NT2/D1 (cell line): ENCODE measurements around the gene IKZF2.

Experiments used
- DNase-seq: peaks from one replicate; pipeline ENCODE4 v3.0.0-alpha.2; 2011; ENCODE audit warnings: low read depth, low spot score
- H3K27me3 ChIP-seq: 2 replicates; pipeline ENCODE4 v1.6.0; 2011; ENCODE audit warnings: mild to moderate bottlenecking; ENCODE audit not compliant: insufficient read length, insufficient read depth
- H3K36me3 ChIP-seq: 2 replicates; pipeline ENCODE4 v1.6.1; 2011; ENCODE audit warnings: mild to moderate bottlenecking, low read length, mixed read lengths; ENCODE audit not compliant: insufficient read depth, insufficient read length
- H3K4me1 ChIP-seq: 2 replicates; pipeline ENCODE4 v1.5.1; 2011; ENCODE audit not compliant: insufficient read depth, insufficient read length
- H3K4me3 ChIP-seq: 2 replicates; pipeline ENCODE4 v1.5.1; 2011; ENCODE audit warnings: low read depth; ENCODE audit not compliant: insufficient read length
- H3K9ac ChIP-seq: 2 replicates; pipeline ENCODE4 v1.6.0; 2011; ENCODE audit warnings: low read depth; ENCODE audit not compliant: insufficient read length
- H3K9me3 ChIP-seq: 2 replicates; pipeline ENCODE4 v1.5.1; 2011; ENCODE audit warnings: mild to moderate bottlenecking, low read length; ENCODE audit not compliant: insufficient read depth
- SUZ12 ChIP-seq: IDR thresholded peaks from 2 replicates; pipeline ENCODE4 v1.6.1; 2011; ENCODE audit not compliant: insufficient read length, insufficient read depth; ENCODE audit errors: extremely low read depth
- YY1 ChIP-seq: IDR thresholded peaks from 2 replicates; pipeline ENCODE4 v1.6.1; 2011; ENCODE audit not compliant: insufficient read length, insufficient read depth
- ZNF274 ChIP-seq: IDR thresholded peaks from 2 replicates; pipeline ENCODE4 v1.6.1; 2011; ENCODE audit warnings: mild to moderate bottlenecking, low read depth, low read length

The IKZF2 gene

DNA sequence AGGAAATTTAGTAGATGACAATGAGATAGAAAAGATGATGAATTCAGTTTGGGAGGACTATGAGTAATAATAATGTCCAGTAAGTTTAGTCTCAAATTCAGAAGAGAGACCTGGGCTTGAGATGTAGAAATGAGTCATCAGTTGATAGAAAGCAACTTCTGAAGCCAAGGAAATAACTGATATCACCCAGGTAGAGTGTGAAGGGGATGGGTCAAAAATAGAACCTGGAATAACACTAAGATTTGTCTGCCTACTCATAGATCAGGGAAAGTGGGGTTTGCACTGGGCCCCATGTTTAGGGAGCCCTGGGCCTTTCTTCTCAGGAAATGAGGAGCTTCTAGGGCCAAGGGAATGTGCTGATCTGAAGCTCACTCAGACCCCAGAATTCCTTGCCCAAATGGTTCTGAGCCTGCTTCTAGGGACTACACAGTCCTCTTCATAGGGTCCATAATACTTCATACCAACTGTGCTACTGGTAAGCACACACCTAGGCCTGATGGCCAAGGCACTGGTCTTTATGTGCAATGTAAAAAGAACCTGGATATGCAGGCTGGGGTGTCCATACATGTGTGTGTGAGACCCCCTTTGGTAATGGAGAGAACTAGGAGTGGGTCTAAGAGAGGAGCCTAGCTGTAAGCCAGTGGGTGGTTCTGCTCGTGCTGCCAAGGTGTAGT is 141.2 kb downstream of the IKZF2 start:
- H3K4me1 ChIP-seq: no peaks in the 10 kb centered on the region
- H3K27me3 ChIP-seq: no peaks in the 10 kb centered on the region
- H3K36me3 ChIP-seq: no peaks in the 10 kb centered on the region
- no peak for DNase-seq
- TF ChIP-seq ZNF274 (no peak), YY1 (no peak), SUZ12 (no peak)
- no peak overlapping the region for H3K9ac ChIP-seq
- no peak overlapping the region for H3K4me3 ChIP-seq
- no peaks in the 10 kb centered on the region for H3K9me3 ChIP-seq

DNA sequence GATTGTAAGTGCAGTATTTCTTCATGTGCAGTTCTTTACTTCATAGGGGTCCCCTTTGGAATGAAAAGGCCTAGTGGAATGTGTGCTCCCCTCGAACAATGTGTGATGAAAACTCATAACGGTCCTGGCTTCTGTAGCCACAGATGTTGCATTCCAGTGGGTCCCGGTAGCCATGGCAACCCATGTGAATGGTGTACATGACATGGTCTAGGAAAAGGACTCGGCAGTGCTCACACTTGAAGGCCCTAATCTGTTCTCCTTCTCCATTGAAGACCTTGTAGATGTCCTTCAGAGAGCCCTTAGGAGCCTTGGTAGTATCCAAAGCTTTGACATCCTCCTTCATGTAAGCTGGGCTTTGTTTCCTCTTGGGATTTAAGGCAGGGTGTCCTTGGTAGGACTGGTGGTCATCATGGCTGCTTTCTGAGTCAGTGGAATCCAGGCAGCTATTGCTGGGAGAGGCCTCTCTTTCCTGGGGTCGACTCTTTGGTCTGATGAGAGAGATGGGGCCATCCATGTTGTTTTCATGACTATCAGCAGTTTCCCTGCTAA is 144.0 kb downstream of the IKZF2 start:
- no peak overlapping the region for H3K4me3 ChIP-seq
- no peak overlapping the region for H3K9ac ChIP-seq
- H3K27me3 ChIP-seq: no peaks in the 10 kb centered on the region
- no peaks in the 10 kb centered on the region for H3K9me3 ChIP-seq
- no peaks in the 10 kb centered on the region for H3K36me3 ChIP-seq
- no peaks in the 10 kb centered on the region for H3K4me1 ChIP-seq
- TF ChIP-seq YY1: no peak
- TF ChIP-seq ZNF274: no peak
- no peak for TF ChIP-seq SUZ12
- DNase-seq: no peak

DNA sequence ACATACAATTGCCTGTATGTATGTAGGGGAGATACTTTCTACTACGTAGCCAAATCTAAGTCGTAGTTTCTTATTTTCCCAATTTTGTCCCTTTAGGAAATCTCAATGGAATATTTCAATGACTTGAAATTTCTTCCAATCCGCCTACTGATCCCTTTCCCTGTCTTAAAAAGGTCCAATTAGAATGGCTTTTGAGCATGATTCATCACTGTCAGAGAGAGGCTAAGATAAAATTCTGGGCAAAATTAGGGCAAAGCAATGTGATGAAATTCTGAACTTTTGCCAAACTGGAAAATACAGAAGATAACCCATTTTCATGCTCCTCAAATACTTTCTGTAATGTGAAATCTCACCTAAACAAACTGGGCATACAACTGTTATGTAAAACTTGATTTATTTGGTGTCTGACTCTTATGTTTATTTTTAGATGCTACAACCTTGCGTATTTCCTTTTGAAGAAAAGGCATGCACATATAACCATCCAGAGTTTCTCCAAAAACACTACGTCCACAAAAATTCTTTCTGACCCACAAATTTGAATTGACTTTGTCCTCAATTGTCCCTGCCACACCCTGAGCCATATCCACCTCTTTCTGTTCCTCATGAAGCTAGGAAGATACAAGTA is 147.1 kb downstream of the IKZF2 start:
- H3K9ac ChIP-seq: no peak overlapping the region

DNA sequence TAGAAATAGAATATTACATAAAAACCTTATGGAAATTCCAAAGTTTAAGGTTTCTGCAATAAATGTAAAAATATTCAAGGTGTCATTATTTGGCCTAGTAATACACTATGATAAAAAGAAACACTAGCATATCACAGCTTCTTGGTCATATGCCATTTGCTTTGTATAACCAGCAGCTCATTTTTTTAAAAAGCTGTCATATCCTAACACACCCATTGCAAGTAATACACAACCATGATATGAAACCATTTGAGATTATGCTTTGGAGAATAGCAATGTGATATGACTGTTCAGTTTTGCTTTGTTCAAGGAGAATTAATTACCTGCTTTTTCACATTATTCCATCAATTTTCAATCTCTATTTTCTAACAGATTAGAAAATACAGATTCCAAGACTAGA is 149.0 kb downstream of the IKZF2 start:
- Histone ChIP-seq H3K36me3 (no peaks in the 10 kb centered on the region), H3K27me3 (no peaks in the 10 kb centered on the region), H3K4me1 (no peaks in the 10 kb centered on the region), H3K9me3 (no peaks in the 10 kb centered on the region), H3K9ac (no peak overlapping the region), H3K4me3 (no peak overlapping the region)
- no peak for DNase-seq
- TF ChIP-seq ZNF274: no peak
- TF ChIP-seq YY1: no peak
- TF ChIP-seq SUZ12: no peak

More for the DNA sequence above, 147.1 kb downstream of the IKZF2 start:
- H3K27me3 ChIP-seq: no peaks in the 10 kb centered on the region
- no peak overlapping the region for H3K4me3 ChIP-seq
- H3K9me3 ChIP-seq: no peaks in the 10 kb centered on the region
- no peaks in the 10 kb centered on the region for H3K36me3 ChIP-seq
- no peaks in the 10 kb centered on the region for H3K4me1 ChIP-seq
- no peak for DNase-seq
- TF ChIP-seq ZNF274 (no peak), YY1 (no peak), SUZ12 (no peak)

DNA sequence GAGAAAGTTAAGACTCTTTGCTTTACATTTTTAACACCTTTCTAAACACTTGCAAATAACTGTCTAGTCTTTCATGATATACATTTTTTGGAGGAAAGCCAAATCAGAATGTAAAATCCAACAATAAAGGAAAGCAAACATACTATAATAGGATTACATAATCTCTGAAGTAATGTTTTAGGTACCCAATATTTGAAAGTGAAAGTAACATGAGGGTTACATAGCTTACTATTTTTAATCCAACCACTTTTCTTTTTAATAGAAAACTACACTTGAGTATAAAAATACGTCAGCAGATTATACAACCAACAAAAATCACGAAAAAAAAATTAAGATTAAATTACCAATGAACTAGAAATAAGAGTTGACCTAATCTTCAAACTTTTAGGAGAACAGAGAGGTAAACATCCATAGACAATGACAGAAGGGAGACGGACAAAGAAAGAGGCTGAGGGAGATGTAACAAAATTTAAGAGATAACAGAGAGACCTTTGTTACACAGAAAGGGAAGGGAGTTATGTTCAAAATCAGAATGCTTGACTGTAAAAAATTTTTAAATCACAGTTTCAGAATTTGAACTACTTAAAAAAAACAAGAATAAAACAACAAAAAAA is 150.0 kb downstream of the IKZF2 start:
- DNase-seq: no peak
- TF ChIP-seq YY1: no peak
- TF ChIP-seq ZNF274: no peak
- no peak for TF ChIP-seq SUZ12
- Histone ChIP-seq H3K4me1 (no peaks in the 10 kb centered on the region), H3K9me3 (no peaks in the 10 kb centered on the region), H3K36me3 (no peaks in the 10 kb centered on the region), H3K27me3 (no peaks in the 10 kb centered on the region), H3K9ac (no peak overlapping the region), H3K4me3 (no peak overlapping the region)

DNA sequence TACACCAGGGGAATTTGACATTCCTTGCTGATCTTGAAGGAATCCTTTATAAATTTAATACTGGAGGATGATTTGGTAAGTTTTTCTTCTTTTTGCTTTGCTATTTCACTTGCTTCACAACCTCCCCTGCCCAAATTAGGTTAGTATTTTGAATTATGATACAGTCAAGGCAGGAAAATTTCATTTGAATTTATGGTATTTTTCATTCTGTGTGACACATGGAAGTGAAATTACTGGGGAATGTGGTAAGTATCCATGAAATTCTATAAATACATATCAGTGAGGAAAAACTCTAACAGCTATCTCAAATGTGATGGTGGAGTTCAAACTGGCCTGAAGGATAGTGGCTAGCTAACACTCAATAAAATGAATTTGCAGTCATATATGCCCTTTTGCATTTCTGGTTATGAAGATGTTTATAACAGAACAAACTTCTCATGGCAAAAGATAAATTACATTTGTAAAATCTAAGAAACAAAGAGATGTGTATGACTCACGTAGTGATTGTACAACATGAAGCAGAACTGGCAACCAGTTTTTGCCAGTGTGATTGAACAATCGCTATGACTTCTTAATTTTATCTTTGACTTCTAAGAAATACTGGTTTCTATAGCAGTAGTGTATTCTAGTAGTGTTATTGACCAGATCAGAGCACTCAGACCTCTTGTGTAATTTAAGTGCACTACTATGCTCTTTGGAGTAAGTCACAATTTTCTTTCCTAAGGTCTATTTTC is 152.6 kb downstream of the IKZF2 start:
- DNase-seq: no peak

DNA sequence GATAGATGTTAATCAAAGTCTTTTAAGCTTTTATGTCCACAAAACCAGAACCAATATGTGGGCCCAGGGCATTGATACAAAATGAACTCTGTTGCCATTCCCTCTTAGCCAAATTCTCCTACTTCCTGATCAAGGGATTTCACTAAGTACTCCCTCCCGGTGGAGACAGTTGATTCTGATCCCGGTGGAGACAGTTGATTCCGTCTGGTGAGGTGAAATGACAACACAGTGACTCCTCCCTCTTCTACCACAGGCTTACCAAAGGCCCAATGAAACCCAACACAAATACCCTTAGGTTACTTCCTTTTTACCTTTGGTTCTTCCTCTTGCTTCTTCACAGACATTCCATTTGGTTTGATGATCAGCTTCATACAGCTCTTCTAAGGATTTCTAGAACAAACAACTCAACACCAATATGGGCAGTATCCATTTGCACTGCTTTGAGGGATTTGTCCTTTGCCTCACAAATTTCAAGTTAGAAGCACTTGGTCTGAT is 153.8 kb downstream of the IKZF2 start:
- no peak overlapping the region for H3K9ac ChIP-seq
- no peaks in the 10 kb centered on the region for H3K9me3 ChIP-seq
- no peaks in the 10 kb centered on the region for H3K4me1 ChIP-seq
- no peaks in the 10 kb centered on the region for H3K36me3 ChIP-seq
- TF ChIP-seq SUZ12 (no peak), ZNF274 (no peak), YY1 (no peak)
- no peaks in the 10 kb centered on the region for H3K27me3 ChIP-seq
- no peak for DNase-seq
- H3K4me3 ChIP-seq: no peak overlapping the region

More for the DNA sequence above, 152.6 kb downstream of the IKZF2 start:
- Histone ChIP-seq H3K27me3 (no peaks in the 10 kb centered on the region), H3K36me3 (no peaks in the 10 kb centered on the region), H3K4me3 (no peak overlapping the region), H3K9ac (no peak overlapping the region), H3K4me1 (no peaks in the 10 kb centered on the region), H3K9me3 (no peaks in the 10 kb centered on the region)
- no peak for TF ChIP-seq ZNF274
- TF ChIP-seq YY1: no peak
- TF ChIP-seq SUZ12: no peak
